Measurements from ENCODE around the gene CDCP2. TPM values are rescaled to one million over a fixed set of nuclear protein-coding genes. Genes with fewer than 3 reads are reported as not detected.
"Not testable (repeated sequence)": the region's sequence is repeated elsewhere in the genome, so short reads cannot be mapped to it uniquely, and the experiment has no call there.

Gene CDCP2
- total RNA-seq, 2 donors from 2014 or later, result 0.12 to 0.14 TPM

GRCh38 chr1:54105080-54105479 lies 47.7 kb downstream of the CDCP2 start:
- ATAC-seq, result no peak
- no peak for DNase-seq
- intact Hi-C loops (cut with DNase I, micrococcal nuclease), result no loop called here

GRCh38 chr1:54104613-54105012 lies 48.2 kb downstream of the CDCP2 start:
- intact Hi-C loops (cut with DNase I, micrococcal nuclease); ATAC-seq: not testable (repeated sequence)

GRCh38 chr1:54103414-54103813 lies 49.4 kb downstream of the CDCP2 start:
- DNase-seq (no peak), ATAC-seq (no peak)
- intact Hi-C loops (cut with DNase I, micrococcal nuclease), result no loop called here

More at GRCh38 chr1:54104613-54105012, 48.2 kb downstream of the CDCP2 start:
- not testable (repeated sequence) for DNase-seq

- ATAC-seq (no peak), DNase-seq (no peak)
- intact Hi-C loops (cut with DNase I, micrococcal nuclease), result no loop called here
Observed at GRCh38 chr1:54100500-54100899, 52.3 kb downstream of the CDCP2 start.

GRCh38 chr1:54099061-54099610 lies 53.7 kb downstream of the CDCP2 start:
- intact Hi-C loops (cut with DNase I, micrococcal nuclease), result no loop called here
- DNase-seq (no peak), ATAC-seq (no peak)

- no peak for DNase-seq
- intact Hi-C loops (cut with DNase I, micrococcal nuclease), result no loop called here
Observed at GRCh38 chr1:54096877-54097240, 55.9 kb downstream of the CDCP2 start.

GRCh38 chr1:54096227-54096876 lies 56.4 kb downstream of the CDCP2 start:
- no peak for DNase-seq
- intact Hi-C loops (cut with DNase I, micrococcal nuclease), result no loop called here
- ATAC-seq, result no peak

More at GRCh38 chr1:54096877-54097240, 55.9 kb downstream of the CDCP2 start:
- ATAC-seq, result no peak

GRCh38 chr1:54095546-54096226 lies 57.1 kb downstream of the CDCP2 start:
- ATAC-seq, result peak; percentile 60
- peak in 1 of 2 donors; percentile 47 for DNase-seq
- intact Hi-C loops (cut with DNase I, micrococcal nuclease), result no loop called here

GRCh38 chr1:54094730-54095105 lies 58.1 kb downstream of the CDCP2 start:
- ATAC-seq; DNase-seq; intact Hi-C loops (cut with DNase I, micrococcal nuclease): not testable (repeated sequence)

- peak; percentile 46 to 55 for DNase-seq
- peak; percentile 86 for ATAC-seq
- intact Hi-C loops (cut with DNase I, micrococcal nuclease), result no loop called here
Observed at GRCh38 chr1:54094001-54094729, 58.6 kb downstream of the CDCP2 start.

- intact Hi-C loops (cut with DNase I, micrococcal nuclease), result no loop called here
- DNase-seq (no peak), ATAC-seq (no peak)
Observed at GRCh38 chr1:54091666-54092065, 61.1 kb downstream of the CDCP2 start.

- DNase-seq (no peak), ATAC-seq (no peak)
- intact Hi-C loops (cut with DNase I, micrococcal nuclease), result no loop called here
Observed at GRCh38 chr1:54088385-54088784, 64.4 kb downstream of the CDCP2 start.

GRCh38 chr1:54086754-54087153 lies 66.0 kb downstream of the CDCP2 start:
- ATAC-seq (peak; percentile 92), DNase-seq (no peak)
- intact Hi-C loops (cut with DNase I, micrococcal nuclease), result no loop called here

- no peak for ATAC-seq
- intact Hi-C loops (cut with DNase I, micrococcal nuclease), result no loop called here
Observed at GRCh38 chr1:54084794-54085193, 68.0 kb downstream of the CDCP2 start.

More at GRCh38 chr1:54084794-54085193, 68.0 kb downstream of the CDCP2 start:
- DNase-seq, result no peak

Other genes starting within 250 kb of the CDCP2 start
- 10 to 100 TPM; 15.7 to 17.9 TPM for gene IFT25, start 207.3 kb downstream of the CDCP2 start, total RNA-seq
- 10 to 100 TPM; 19.7 to 24.0 TPM for gene LRRC42, start 206.7 kb downstream of the CDCP2 start, total RNA-seq
- not detected for gene LDLRAD1, start 134.8 kb downstream of the CDCP2 start, total RNA-seq
- gene TMEM59, start 99.8 kb downstream of the CDCP2 start, total RNA-seq, result 1,000 to 10,000 TPM in 1 of 2 donors, 100 to 1,000 TPM in 1; 782 to 1,105 TPM
- gene TCEANC2, start 99.4 kb downstream of the CDCP2 start, total RNA-seq, result 1 to 10 TPM; 3.4 to 4.4 TPM
- gene CYB5RL, start 47.0 kb upstream of the CDCP2 start, total RNA-seq, result 1 to 10 TPM; 5.5 to 5.7 TPM
- 10 to 100 TPM; 59.6 to 78.0 TPM for gene MRPL37, start 47.2 kb upstream of the CDCP2 start, total RNA-seq

All from left colon (tissue), 2 donors.